ENCODE measurements around the gene TBC1D24. TPM values are rescaled to one million over a fixed set of nuclear protein-coding genes. Genes with fewer than 3 reads are reported as not detected.
A peak's percentile ranks its signal among the peaks of the same experiment; 100 is the strongest.

The TBC1D24 gene
- total and polyA plus RNA-seq, 4 donors: 9.0 to 35.7 (median 23.3) TPM

- no peak for TF ChIP-seq CTCF (IDR thresholded peaks at IDR 0.05; ENCODE audit: control extremely low read depth, extremely low read depth)
- Histone ChIP-seq H3K27me3 (ENCODE audit: control insufficient read depth in 3 of 3, insufficient read depth in 3 of 3, low read length in 2 of 3) (no peaks in the 10 kb centered on the region), H3K9ac (ENCODE audit: insufficient read depth in 1 of 2, low read length in 2 of 2) (peak within 1 kb of the TSS in 1 of 2 donors; percentile 53), H3K4me3 (peak within 1 kb of the TSS; percentile 69), H3K9me3 (ENCODE audit: control insufficient read depth in 4 of 4, insufficient read depth in 3 of 4, low read length in 3 of 4) (no peaks in the 10 kb centered on the region), H3K4me1 (ENCODE audit: control insufficient read depth in 5 of 5, insufficient read depth in 5 of 5, low read length in 5 of 5) (peaks cover 0 to 18% (median 8%) of the 10 kb centered on the region in 5 donors), H3K27ac (ENCODE audit: low read depth in 1 of 2, low read length in 1 of 2) (peak within 1 kb of the TSS; percentile 6 to 74), H3K36me3 (ENCODE audit: control insufficient read depth in 4 of 4, insufficient read depth in 4 of 4, low read length in 4 of 4) (peaks cover 0 to 19% (median 9%) of the 10 kb centered on the region in 4 donors)
- ATAC-seq (ENCODE audit: insufficient read depth, low FRiP score): peak; percentile 99
- DNase-seq: peak; percentile 97 to 99 (median 99)
- WGBS, 2 donors: 1% methylated on average over 61 to 103 of the region's 103 CpGs
These were observed 45.7 kb upstream of the TBC1D24 start, which contains the start of gene CCNF for GRCh38 chr16:2429034-2429770. CCNF (plus strand) TSS chr16:2429447; CDS start chr16:2429482, 35 bp downstream.

- TF ChIP-seq CTCF (IDR thresholded peaks at IDR 0.05; ENCODE audit: control extremely low read depth, extremely low read depth): no peak
- H3K27me3 ChIP-seq (ENCODE audit: control insufficient read depth in 3 of 3, insufficient read depth in 3 of 3, low read length in 2 of 3): no peaks in the 10 kb centered on the region
- peak overlapping the region in 1 of 2 donors; percentile 61 for H3K9ac ChIP-seq (ENCODE audit: insufficient read depth in 1 of 2, low read length in 2 of 2)
- 3 to 6% methylated on average over 46 of the region's 46 CpGs for WGBS, 2 donors
- DNase-seq (peak in 2 of 3 donors; percentile 61), ATAC-seq (ENCODE audit: insufficient read depth, low FRiP score) (no peak)
- peaks cover 0 to 18% (median 8%) of the 10 kb centered on the region in 5 donors for H3K4me1 ChIP-seq (ENCODE audit: control insufficient read depth in 5 of 5, insufficient read depth in 5 of 5, low read length in 5 of 5)
- no peaks in the 10 kb centered on the region for H3K9me3 ChIP-seq (ENCODE audit: control insufficient read depth in 4 of 4, insufficient read depth in 3 of 4, low read length in 3 of 4)
- peak overlapping the region; percentile 62 for H3K4me3 ChIP-seq
- no peak overlapping the region for H3K27ac ChIP-seq (ENCODE audit: low read depth in 1 of 2, low read length in 1 of 2)
- H3K36me3 ChIP-seq (ENCODE audit: control insufficient read depth in 4 of 4, insufficient read depth in 4 of 4, low read length in 4 of 4): peaks cover 0 to 24% (median 9%) of the 10 kb centered on the region in 4 donors
These were observed 44.9 kb upstream of the TBC1D24 start for GRCh38 chr16:2429771-2430663.

- no peaks in the 10 kb centered on the region for H3K27me3 ChIP-seq (ENCODE audit: control insufficient read depth in 3 of 3, insufficient read depth in 3 of 3, low read length in 2 of 3)
- H3K9ac ChIP-seq (ENCODE audit: insufficient read depth in 1 of 2, low read length in 2 of 2): no peak overlapping the region
- WGBS, 2 donors: 96 to 98% methylated on average over 6 of the region's 6 CpGs
- no peak overlapping the region for H3K4me3 ChIP-seq
- no peak overlapping the region for H3K27ac ChIP-seq (ENCODE audit: low read depth in 1 of 2, low read length in 1 of 2)
- H3K9me3 ChIP-seq (ENCODE audit: control insufficient read depth in 4 of 4, insufficient read depth in 3 of 4, low read length in 3 of 4): no peaks in the 10 kb centered on the region
- DNase-seq: no peak
- no peak for ATAC-seq (ENCODE audit: insufficient read depth, low FRiP score)
- no peak for TF ChIP-seq CTCF (IDR thresholded peaks at IDR 0.05; ENCODE audit: control extremely low read depth, extremely low read depth)
- peaks cover 0 to 18% (median 8%) of the 10 kb centered on the region in 5 donors for H3K4me1 ChIP-seq (ENCODE audit: control insufficient read depth in 5 of 5, insufficient read depth in 5 of 5, low read length in 5 of 5)
- peaks cover 0 to 33% (median 19%) of the 10 kb centered on the region in 4 donors for H3K36me3 ChIP-seq (ENCODE audit: control insufficient read depth in 4 of 4, insufficient read depth in 4 of 4, low read length in 4 of 4)
These were observed 42.6 kb upstream of the TBC1D24 start for GRCh38 chr16:2432286-2432685.

Measured in lung (tissue), 12 donors.